KOPT-K1 (cell line): ENCODE results near the gene APOL1.
"Not testable (repeated sequence)": the region's sequence is repeated elsewhere in the genome, so short reads cannot be mapped to it uniquely, and the experiment has no call there.

Experiments
- H3K27ac ChIP-seq: fragments of 200-600 bp; sonication (generic); 2 replicates; pipeline ENCODE4 v1.5.1; 2016; ENCODE audit warnings: antibody characterized with exemption, mild to moderate bottlenecking, low read depth, low read length; ENCODE audit not compliant: poor library complexity, severe bottlenecking
- H3K36me3 ChIP-seq: fragments of 200-600 bp; sonication (generic); 2 replicates; pipeline ENCODE4 v1.5.1; 2017; ENCODE audit warnings: antibody characterized with exemption, mild to moderate bottlenecking, low read length, moderate library complexity; ENCODE audit not compliant: insufficient read depth
- H3K9me3 ChIP-seq: fragments of 200-600 bp; sonication (generic); 2 replicates; pipeline ENCODE4 v1.5.1; 2017; ENCODE audit warnings: antibody characterized with exemption, low read length, mild to moderate bottlenecking; ENCODE audit not compliant: insufficient read depth, poor library complexity, severe bottlenecking

The APOL1 gene

DNA sequence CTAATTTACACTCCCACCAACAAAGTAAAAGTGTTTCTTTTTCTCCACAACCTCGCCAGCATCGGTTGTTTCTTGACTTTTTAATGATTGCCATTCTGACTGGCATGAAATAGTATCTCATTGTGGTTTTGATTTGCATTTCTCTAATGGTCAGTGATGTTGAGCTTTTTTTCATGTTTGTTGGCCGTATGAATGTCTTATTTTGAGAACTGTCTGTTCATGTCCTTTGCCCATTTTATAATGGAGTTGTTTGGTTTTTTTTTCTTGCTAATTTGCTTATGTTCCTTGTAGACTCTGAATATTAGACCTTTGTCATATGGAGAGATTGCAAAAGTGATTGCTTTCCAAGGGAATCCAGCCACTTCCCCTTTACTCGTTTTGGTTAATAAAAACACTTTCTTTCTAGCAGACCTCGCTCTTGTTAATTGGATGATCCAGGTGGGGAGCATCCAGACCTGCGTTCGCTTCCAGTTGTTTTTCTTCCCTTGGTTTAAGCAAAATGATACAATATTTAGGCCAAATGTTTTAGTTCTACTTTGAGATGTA lies 34.2 kb upstream of the APOL1 start:
- H3K27ac ChIP-seq, result no peak overlapping the region
- no peaks in the 10 kb centered on the region for H3K9me3 ChIP-seq
- H3K36me3 ChIP-seq, result no peaks in the 10 kb centered on the region

GRCh38 chr22:36220451-36220921 lies 32.4 kb upstream of the APOL1 start:
- H3K9me3 ChIP-seq, result no peaks in the 10 kb centered on the region
- H3K27ac ChIP-seq, result no peak overlapping the region
- H3K36me3 ChIP-seq, result 0 out of 2 replicates have a peak, but pooled peaks cover 8% of the 10 kb centered on the region

DNA sequence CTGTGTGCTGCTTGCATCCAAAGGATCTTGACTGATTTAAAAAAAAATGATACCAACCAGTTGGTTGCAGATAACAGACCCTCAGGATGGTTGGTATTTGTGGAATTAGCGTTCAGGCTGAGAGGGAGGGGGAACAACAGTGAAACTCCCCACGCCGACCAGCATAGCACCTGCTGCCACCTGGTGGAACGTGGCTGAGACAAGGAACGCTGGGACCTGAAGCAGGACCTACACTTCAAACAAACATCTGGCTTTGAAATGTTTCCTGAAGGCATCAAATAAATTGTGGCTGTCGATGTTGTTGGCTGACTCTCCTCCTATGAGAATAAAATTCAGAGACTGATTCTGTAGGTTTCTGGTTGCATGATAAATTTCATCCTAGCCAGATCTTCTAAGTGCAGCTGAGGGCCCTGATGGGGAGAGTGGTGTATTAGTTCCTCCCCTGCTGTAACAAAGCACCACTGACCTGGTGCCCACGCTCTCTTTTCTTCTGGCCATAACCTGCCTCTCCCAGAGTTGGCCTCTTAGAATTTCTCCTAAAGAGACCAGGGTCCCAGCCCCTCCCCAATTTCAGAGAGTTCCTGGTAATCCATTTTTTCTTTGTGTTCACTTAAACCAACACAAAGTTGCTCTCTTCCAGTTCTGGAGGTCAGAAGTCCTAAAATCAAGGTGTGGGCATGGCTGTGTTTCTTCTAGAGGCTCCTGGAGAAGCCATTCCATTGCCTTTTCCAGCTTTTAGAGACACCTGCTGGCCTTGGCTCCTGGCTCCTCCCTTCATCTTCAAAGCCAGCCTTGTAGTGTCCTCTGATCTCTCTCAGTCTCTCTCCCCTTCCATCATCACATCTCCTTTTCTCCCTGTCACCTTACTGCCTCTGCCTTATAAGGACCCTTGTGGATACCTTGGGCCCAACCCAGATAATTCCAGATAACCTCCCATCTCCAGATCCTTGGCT lies 30.9 kb upstream of the APOL1 start:
- no peaks in the 10 kb centered on the region for H3K9me3 ChIP-seq
- H3K27ac ChIP-seq, result no peak overlapping the region
- peaks cover 16% of the 10 kb centered on the region; the same call in 1 of the 2 replicates for H3K36me3 ChIP-seq

GRCh38 chr22:36222887-36223450 lies 30.0 kb upstream of the APOL1 start:
- peaks cover 25% of the 10 kb centered on the region for H3K36me3 ChIP-seq
- H3K9me3 ChIP-seq, result no peaks in the 10 kb centered on the region
- H3K27ac ChIP-seq, result no peak overlapping the region

DNA sequence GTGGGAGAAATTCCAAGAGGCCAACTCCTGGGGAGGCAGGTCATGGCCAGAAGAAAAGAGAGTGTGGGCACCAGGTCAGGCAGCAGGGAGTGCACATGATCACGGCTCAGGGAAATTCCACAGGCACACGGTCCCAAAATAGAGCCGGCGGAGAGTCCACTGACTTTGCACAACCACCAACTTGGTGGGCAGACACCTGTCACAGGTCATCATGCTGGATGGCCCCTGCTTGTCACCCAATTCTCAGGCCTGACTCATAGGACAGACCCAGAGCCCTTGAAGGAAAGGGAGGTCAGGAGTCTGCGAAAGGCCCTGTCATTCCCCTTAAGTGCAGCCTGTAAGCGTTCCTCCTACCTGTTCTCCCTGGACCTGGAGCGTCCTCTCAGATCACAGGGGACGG lies 29.4 kb upstream of the APOL1 start:
- Histone ChIP-seq H3K9me3 (no peaks in the 10 kb centered on the region), H3K27ac (no peak overlapping the region), H3K36me3 (peaks cover 31% of the 10 kb centered on the region)

- no peaks in the 10 kb centered on the region for H3K9me3 ChIP-seq
- H3K36me3 ChIP-seq, result peaks cover 38% of the 10 kb centered on the region
- no peak overlapping the region for H3K27ac ChIP-seq
Measured at GRCh38 chr22:36224245-36224644, 28.7 kb upstream of the APOL1 start.

- Histone ChIP-seq H3K9me3 (no peaks in the 10 kb centered on the region), H3K36me3 (peaks cover 50% of the 10 kb centered on the region), H3K27ac (no peak overlapping the region)
Measured at GRCh38 chr22:36225333-36225922, 27.5 kb upstream of the APOL1 start.

GRCh38 chr22:36226189-36226588 lies 26.7 kb upstream of the APOL1 start:
- Histone ChIP-seq H3K9me3 (no peaks in the 10 kb centered on the region), H3K36me3 (peaks cover 58% of the 10 kb centered on the region), H3K27ac (no peak overlapping the region)

DNA sequence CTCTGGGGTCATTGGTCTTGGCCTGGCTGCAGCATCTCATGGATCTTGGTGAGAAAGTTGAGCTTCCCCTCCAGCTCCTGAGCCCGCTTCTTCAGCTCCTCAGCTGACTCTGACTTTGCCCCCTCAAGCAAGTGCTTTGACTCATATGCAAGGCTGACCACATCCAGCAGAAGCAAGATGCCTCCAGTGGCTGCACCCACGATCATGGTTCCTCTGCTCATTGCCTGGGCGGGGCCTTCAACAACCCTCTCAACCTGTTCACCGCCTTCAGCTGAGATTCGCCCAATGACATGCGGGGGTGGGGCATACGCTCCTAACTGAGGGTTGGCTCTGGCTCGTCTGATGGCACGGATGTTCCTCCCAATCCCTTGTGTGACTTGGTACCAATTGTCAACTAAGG lies 25.5 kb upstream of the APOL1 start:
- Histone ChIP-seq H3K27ac (no peak overlapping the region), H3K9me3 (no peaks in the 10 kb centered on the region), H3K36me3 (peaks cover 70% of the 10 kb centered on the region)

DNA sequence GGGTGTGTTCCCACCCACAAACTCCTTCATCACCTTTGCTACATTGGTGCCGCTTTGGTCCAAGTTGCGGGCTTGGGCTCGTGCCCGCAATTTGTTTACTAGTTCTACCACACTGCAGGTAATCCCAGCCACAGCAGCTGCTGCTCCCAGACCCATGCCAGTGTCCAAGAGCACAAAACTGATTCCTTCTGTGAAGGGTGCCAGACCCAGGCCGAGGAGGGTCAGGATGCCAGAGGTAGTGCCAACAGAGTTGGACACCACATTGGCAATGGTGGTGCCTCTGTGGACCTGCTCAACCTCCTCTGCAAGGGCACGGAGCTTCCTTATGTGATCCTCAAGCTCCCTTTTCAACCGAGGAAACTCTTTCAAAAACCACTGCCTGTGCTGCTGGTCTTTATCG lies 25.1 kb upstream of the APOL1 start:
- Histone ChIP-seq H3K27ac (no peak overlapping the region), H3K36me3 (peaks cover 74% of the 10 kb centered on the region), H3K9me3 (no peaks in the 10 kb centered on the region)

DNA sequence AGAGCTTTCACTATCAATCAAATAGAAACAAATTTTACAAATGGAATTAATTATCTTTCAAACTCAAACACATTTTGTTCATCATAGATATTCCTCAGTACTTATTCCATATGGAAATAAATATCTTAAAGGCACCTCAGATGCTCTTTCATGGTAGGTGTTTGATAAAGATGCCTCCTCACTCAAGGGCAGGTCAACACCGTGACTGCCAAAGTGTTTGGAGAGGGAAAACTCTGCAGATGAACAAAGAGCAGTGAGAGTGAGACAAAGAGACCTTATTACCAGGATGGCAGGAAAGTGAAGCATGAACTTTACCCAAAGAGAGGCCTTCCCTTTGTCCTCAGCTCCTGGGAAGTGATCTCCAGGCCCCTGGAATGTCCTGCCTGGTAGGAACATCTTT lies 24.6 kb upstream of the APOL1 start:
- peaks cover 79% of the 10 kb centered on the region for H3K36me3 ChIP-seq
- not testable (repeated sequence) for H3K9me3 ChIP-seq, H3K27ac ChIP-seq

GRCh38 chr22:36228944-36229343 lies 24.0 kb upstream of the APOL1 start:
- H3K9me3 ChIP-seq, result no peaks in the 10 kb centered on the region
- peaks cover 85% of the 10 kb centered on the region for H3K36me3 ChIP-seq
- no peak overlapping the region for H3K27ac ChIP-seq

GRCh38 chr22:36229649-36230048 lies 23.3 kb upstream of the APOL1 start:
- not testable (repeated sequence) for H3K9me3 ChIP-seq
- H3K36me3 ChIP-seq, result peaks cover 87% of the 10 kb centered on the region

GRCh38 chr22:36231051-36231450 lies 21.9 kb upstream of the APOL1 start:
- not testable (repeated sequence) for H3K27ac ChIP-seq, H3K9me3 ChIP-seq
- peaks cover 95% of the 10 kb centered on the region for H3K36me3 ChIP-seq

More at GRCh38 chr22:36229649-36230048, 23.3 kb upstream of the APOL1 start:
- not testable (repeated sequence) for H3K27ac ChIP-seq

DNA sequence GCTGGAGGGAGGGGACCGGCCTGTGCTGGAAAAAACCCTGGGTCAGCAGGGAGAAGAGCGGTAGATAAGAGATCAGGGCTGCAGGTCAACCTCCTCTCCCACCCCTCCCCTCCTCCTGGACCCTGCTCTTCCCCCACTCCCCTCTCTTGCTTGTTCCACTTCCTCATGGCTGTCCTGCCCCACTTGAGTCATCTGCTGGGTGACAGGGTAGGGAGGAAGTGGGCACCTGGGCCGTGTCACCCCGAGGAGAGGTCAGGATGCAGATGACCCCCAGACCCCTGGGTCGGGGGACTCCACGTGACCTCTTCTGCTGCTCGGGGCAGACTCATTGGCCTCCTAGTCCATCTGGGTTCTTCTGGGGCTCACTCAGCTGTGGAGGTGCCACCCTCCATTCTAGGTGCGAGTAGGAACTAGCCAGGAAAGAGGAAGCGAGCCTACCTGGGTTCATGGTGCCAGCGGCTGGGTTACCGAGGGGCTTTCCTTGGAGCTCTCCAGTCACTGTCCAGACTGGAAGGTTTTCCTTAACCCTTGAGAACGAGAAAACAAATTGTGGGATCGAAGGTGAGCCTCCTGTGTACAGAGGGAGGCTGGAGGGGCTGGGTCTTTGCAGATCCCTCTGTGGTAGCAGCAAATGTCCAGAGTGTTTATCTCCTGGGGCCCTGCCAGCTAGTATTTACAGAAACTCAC lies 20.1 kb upstream of the APOL1 start:
- Histone ChIP-seq H3K9me3 (no peaks in the 10 kb centered on the region), H3K36me3 (peaks cover 91% of the 10 kb centered on the region), H3K27ac (no peak overlapping the region)
